Hematopoietic multipotent progenitor cell (in vitro differentiated cells): ENCODE measurements around the gene EXOC7. TPM values are rescaled to one million over a fixed set of nuclear protein-coding genes. Genes with fewer than 3 reads are reported as not detected.
"Not testable (repeated sequence)": the region's sequence is repeated elsewhere in the genome, so short reads cannot be mapped to it uniquely, and the experiment has no call there.

Source experiments
- DNase-seq, 3 donors: peaks; one replicate each; pipeline ENCODE4 v3.0.0-alpha.2; 2011 to 2015; ENCODE audit warnings: low read depth in 2 of 3, low spot score in 2 of 3
- small RNA-seq: library from RNA; depleted of rRNA; stranded (forward); fragments of <200 nt; gene quantifications from one replicate; pipeline ENCODE3, GENCODE V24; 2012
- total RNA-seq: library from RNA; depleted of rRNA; stranded (reverse); fragments of >200 nt; gene quantifications from one replicate; pipeline ENCODE4 v1.2.3, GENCODE V29; 2012

Gene EXOC7
- total RNA-seq, 1 donor, result 111 TPM

DNA sequence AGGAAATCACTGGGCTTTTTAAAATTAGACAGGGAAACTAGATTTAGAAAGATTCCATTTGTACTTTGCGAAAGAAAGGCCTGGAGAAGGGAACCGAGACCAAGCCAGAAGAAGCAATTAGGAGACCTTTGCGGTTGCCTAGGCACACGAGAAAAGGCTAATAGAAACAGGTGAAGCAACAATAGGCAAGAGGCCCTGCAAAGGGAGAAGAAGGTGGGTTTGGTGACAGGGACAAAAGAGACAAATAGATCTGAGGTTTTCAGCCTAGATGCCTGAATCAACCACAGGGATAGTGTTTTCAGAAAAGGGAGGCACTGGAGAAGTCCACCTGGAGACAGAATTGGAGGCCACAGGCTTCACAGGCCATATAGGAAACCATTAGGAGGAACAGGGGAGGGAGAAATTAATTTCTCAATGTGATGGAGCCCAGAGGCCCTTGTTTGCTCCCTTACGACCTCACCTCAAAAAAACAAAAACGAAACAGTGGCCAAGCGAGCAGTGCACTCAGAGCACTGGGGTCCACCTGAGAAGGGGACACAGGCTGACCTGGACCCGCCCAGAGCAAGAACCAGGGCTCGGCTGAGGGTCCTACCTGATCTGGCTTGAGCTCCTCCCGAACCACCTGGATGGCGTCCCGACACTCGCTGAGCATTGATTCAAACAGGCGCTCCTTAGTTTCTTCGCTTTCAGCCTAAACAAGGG is 53.6 kb downstream of the EXOC7 start:
- no peak for DNase-seq

DNA sequence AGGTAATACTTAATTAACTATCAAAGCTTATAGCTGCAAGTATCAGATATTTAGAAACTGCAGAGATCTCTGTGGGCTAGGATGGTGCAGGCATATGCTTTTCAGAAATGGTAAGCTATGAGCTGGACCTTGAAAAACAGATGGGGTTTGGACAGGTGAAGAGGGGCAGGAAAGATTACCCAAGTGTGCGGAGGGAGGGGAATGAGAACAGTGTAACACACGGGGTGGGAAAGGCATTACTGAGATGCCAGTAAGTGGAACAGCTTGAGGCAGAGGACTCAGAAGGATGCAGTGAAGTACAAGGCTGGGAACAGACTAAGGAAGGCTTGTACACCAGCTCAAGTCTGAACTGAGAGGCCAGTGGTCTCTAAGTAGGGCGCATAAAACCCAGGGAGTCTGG is 54.3 kb downstream of the EXOC7 start:
- no peak for DNase-seq

- peak in 1 of 3 donors; percentile 21 for DNase-seq
Measured at GRCh38 chr17:76048711-76049110, 54.9 kb downstream of the EXOC7 start.

- DNase-seq, result no peak
Measured at GRCh38 chr17:76048025-76048605, 55.5 kb downstream of the EXOC7 start.

GRCh38 chr17:76046064-76046463 is 57.5 kb downstream of the EXOC7 start:
- no peak for DNase-seq

GRCh38 chr17:76044475-76045007 is 59.0 kb downstream of the EXOC7 start:
- not testable (repeated sequence) for DNase-seq

DNA sequence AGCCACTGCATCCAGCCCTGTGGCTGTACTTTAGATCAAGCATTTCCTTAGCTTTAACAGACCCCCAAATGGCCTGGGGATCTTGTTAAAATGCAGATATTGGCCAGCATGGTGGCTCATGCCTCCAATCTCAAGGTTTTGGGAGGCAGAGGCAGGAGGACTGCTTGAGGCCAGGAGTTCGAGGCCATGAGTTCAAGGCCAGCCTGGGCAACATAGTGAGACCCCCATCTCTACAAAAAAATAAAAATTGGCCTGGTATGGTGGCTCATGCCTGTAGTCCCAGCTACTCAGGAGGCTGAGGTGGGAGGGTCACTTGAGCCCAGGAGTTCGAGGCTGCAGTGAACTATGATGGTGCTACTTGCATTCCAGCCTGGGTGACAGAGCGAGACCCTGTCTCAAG is 60.7 kb downstream of the EXOC7 start:
- DNase-seq, result not testable (repeated sequence)

DNA sequence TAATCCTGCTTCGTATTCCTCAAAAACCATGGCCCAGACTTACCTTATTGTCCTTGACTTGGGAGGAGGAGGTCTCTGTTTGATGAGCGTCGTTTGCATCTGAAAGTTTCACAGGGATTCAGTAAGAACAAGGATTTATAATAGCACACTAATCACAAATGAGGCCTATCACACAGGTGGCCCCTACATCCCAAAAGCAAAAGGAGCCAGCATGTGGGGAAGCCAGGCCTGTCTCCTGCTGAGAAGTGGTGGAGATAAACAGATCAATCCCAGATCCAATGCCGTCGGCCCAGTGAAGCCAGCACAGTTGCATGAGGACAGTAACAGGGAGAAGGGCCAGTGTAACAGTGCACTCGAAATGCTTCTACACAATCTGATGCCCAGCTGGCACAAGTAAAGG is 63.2 kb downstream of the EXOC7 start:
- DNase-seq, result no peak

DNA sequence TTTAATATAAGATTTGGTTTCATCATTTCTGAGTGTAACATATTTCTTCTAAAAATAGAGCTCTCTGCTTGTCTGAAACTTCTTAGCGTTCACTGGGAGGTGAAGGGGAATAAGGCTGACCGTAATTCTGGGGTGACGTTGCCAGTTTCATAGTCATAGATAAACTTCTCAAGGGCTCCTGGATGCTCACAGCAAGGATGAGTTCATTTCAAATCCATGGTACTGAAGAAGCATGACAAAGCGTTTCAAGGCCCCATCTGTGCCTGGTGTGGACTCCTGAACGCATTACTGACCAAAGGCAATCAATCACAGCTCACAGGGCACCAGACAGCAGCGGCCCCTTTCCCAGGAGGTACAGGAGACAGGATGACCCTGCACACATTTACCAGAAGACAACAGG is 64.5 kb downstream of the EXOC7 start:
- no peak for DNase-seq

DNA sequence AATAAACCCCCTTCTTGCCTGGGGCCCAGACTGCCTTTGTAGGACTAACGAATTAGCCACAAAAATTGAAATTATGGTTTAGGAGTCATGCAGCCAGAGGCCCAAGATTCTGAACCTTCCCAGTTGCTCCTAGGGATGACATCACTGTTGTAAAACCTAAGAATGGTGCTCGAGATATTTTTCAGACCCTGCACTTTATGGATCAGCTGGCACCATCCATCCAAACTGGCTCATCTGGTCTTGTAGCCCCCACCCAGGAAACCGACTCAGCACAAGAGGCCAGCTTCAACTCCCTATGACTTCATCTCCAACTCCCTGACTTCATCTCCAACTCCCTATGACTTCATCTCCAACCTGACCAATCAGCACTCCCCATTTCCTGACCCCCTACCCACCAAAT is 65.5 kb downstream of the EXOC7 start:
- no peak for DNase-seq

- DNase-seq, result no peak
Measured at GRCh38 chr17:76036497-76037261, 66.9 kb downstream of the EXOC7 start.

DNA sequence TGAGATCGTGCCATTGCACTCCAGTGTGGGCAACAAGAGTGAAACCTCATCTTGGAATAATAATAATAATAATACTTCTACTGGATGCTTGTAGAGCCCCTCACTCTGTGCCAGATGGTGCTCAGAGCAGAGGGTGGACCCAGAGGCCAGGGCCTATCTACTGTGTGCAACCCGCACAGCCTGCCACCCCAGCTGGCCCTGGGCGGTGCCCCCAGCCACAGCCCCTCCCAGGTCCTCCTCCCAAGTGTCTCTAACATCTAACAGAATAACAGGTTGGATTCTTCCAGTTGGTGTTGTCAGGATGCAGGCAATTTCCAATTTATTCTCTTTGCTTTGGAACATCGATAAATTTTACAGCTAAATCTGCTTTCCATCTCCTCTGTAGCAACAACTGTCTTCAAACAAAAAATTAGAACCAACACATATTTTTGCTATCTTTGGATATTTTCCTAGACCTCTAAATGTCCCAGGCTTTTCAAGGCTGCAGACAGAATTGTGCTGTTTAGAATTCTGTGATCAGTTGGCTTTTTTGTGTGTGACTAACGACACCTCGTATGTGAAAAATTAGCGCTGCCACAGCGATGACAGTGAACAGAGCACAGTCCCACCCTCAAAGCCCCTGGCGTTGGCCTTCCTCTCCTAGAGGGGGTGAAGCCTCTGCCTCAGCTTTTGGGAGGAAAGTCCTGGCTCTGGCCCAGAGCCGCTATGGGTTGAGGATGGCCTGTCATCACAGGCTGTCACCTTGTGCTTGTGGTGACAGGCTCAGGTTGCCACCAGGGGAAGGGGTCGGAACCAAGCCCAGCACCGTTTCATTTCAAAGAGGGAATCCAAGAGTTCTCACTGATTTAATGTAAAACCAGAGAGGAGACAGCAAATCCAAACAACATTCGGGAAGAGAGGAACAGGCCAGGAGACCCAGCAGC is 68.9 kb downstream of the EXOC7 start:
- no peak for DNase-seq

DNA sequence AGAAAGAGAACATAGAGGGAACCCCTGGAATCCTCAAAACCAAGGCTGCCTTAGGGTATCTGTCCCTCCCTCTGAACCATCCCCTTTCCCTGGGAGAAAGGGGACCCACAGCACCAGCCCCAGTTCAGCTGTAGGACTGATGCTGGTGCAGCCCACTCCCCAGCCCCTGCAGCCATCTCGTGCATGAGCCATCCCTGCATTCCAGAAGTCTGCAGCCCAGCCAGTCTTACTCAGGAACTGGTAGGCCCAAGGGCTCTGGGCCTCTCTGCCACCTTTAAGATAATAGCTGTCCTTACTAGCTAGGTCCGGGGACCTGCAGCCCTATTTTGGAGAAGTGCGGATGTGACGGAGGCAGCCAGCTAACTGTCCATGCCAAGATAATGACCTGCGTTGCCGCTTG is 70.4 kb downstream of the EXOC7 start:
- no peak for DNase-seq

GRCh38 chr17:76032780-76033108 is 70.8 kb downstream of the EXOC7 start:
- DNase-seq, result no peak

DNA sequence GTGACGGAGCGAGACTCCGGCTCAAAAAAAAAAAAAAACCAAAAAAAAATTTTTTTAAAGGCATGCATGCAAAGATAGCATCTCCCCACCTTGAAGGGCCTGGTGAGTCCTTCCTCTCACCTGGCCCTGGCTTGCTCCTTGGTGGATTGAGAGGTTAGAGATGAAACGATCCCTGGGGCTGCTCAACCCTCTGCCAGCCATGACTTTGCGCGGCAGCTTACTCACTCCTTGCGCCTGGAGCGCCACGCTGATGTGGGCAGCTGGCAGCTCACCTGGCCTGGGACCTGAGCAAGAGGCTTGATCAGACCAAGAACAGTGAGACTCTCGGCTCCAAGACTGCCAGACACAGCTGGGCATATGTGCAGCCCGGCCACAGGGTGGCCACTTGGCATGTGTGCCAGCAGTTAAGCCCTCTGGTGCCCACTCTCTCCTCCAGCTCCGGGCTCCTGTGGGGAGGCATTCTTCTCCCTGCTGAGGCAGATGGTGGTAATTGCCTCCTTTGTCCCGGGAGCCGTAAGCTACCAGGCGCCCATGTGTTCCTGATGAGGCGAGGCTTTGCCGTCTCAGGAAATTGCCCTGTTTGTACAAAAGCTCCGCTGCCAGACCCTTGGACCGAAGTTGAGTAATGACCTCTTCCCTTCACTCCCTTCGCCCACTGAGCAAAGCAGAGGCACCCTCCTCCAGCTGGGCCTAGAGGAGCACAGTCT is 71.4 kb downstream of the EXOC7 start:
- peak in 1 of 3 donors; percentile 24 for DNase-seq

Small RNA genes within 50 kb of the gene (small RNA-seq; reads per million reads assigned to genes)
- gene MIR6868, result not detected

Other genes with a start within 250 kb of the EXOC7 start
- 29.6 TPM for gene WBP2, start 248.5 kb downstream of the EXOC7 start, total RNA-seq
- gene TRIM47, start 225.2 kb downstream of the EXOC7 start, total RNA-seq, result 38.8 TPM
- 41.2 TPM for gene TRIM65, start 206.8 kb downstream of the EXOC7 start, total RNA-seq
- gene MRPL38, start 198.9 kb downstream of the EXOC7 start, total RNA-seq, result 48.7 TPM
- gene FBF1, start 162.7 kb downstream of the EXOC7 start, total RNA-seq, result 25.9 TPM
- gene ACOX1, start 124.6 kb downstream of the EXOC7 start, total RNA-seq, result 42.5 TPM
- 31.8 TPM for gene TEN1, start 124.5 kb downstream of the EXOC7 start, total RNA-seq
- gene CDK3, start 102.9 kb downstream of the EXOC7 start, total RNA-seq, result 2.4 TPM
- 7.8 TPM for gene EVPL, start 76.5 kb downstream of the EXOC7 start, total RNA-seq
- gene SRP68, start 31.3 kb downstream of the EXOC7 start, total RNA-seq, result 28.8 TPM
- gene GALR2, start 29.0 kb downstream of the EXOC7 start, total RNA-seq, result 0.27 TPM
- not detected for gene ZACN, start 24.6 kb downstream of the EXOC7 start, total RNA-seq
- gene FOXJ1, start 37.5 kb upstream of the EXOC7 start, total RNA-seq, result 4.6 TPM
- 0.27 TPM for gene RNF157, start 136.7 kb upstream of the EXOC7 start, total RNA-seq
- 31.0 TPM for gene UBALD2, start 161.6 kb upstream of the EXOC7 start, total RNA-seq
- 3.0 TPM for gene QRICH2, start 204.5 kb upstream of the EXOC7 start, total RNA-seq